ENCODE measurements around the gene ADARB2. TPM values are rescaled to one million over a fixed set of nuclear protein-coding genes. Genes with fewer than 3 reads are reported as not detected.

ADARB2 gene
- total RNA-seq, 1 experiment from 2014 or later, result 0.90 TPM

DNA sequence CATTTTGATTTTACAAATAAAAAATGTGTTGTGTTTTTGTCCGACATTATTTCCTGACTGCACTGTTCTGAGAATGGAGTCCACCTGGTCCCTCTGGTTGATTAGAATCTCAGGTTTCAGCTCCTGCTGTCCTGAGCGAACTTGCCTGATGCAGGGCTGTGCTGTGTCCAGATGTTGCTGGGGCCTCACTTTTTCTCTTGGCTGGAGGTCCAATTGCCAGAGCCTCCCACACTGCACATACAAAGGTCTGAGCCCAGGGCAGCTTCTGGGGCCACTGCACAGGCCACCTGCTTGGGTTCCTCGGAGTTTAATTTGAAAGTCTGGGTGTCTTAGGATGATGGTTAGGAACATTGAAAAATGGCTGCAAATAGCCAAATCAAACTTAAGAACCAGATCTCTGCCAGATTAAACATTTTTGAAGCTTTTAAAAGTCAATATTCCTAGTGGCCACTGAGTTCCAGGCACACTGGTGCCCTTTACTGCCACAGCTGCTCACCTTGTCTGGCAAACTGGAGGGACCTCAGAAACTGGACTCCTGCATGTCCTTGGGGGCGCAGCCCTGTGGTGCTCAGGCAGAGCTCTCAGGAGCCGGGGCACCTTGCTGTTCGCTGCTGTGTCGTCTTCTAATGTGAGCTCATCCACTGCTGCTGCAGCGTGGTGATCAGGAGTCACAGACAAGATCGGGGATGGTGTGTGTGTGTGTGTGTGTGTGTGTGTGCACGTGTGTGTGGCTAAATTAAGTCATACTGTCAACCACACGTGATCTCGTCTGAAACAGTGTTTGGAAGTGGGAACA, 606.1 kb downstream of the ADARB2 start:
- no peak for DNase-seq (ENCODE audit: low read depth, low spot score)
- in situ Hi-C loops (cut with HindIII; ENCODE audit: low pct_unique_long_range_greater_than_20kb, low sequenced_read_pairs), result no loop called here

DNA sequence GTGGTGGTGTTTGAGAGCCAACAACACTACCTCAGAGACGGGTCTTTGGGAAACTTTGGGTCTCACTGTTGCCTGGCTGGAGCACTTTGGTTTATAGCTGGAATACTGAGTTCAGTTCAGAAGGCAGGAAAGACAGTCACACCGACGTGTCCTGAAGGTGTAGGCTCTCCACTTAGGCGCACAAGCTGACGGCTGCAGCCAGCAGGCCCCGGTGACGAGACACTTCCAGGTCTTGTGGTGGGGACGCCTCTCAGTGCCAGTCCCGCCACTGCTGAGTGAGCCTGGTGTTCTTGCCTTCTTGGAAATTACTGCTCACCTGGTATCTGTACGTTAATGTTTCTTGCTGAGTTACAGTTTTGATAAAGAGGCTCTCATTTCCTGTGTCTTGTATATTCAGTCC, 607.1 kb downstream of the ADARB2 start:
- no peak for DNase-seq (ENCODE audit: low read depth, low spot score)

DNA sequence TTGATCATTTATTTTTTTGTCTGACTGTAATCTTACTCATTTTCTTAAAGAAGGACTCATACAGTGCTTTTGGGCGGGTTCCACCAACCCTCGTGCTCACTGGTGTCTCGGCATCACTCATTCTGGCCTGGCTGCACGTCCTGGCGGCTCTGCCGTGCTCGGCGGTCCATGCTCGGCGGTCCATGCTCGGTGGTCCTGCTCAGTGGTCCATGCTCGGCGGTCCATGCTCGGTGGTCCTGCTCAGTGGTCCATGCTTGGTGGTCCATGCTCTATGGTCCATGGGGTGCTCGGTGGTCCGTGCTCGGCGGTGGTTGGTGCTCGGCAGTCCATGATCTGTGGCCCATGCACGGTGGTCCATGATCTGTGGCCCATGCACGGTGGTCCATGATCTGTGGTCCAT, 608.7 kb downstream of the ADARB2 start:
- DNase-seq (ENCODE audit: low read depth, low spot score), result no peak
- in situ Hi-C loops (cut with HindIII; ENCODE audit: low pct_unique_long_range_greater_than_20kb, low sequenced_read_pairs), result no loop called here

More for the DNA sequence above, 607.1 kb downstream of the ADARB2 start:
- in situ Hi-C loops (cut with HindIII; ENCODE audit: low pct_unique_long_range_greater_than_20kb, low sequenced_read_pairs), result no loop called here

DNA sequence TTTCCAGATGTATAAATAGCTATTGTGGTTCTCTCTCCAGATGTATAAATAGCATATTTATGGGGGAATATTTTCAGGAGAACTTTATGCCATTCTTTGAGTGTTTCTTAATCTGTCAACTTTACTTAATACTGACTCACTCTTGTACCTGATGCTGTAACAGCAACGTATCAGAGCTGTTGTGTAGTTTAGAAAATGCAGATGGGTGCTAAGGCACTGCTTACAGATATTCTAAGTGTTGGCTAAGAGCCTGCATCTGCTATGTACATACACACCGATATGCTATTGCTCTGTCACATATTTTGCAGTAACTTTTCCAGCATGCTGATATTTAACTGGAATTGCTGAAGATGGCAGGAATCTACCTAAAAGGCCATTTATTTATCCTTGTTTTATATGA, 609.2 kb downstream of the ADARB2 start:
- no peak for DNase-seq (ENCODE audit: low read depth, low spot score)
- in situ Hi-C loops (cut with HindIII; ENCODE audit: low pct_unique_long_range_greater_than_20kb, low sequenced_read_pairs), result no loop called here

DNA sequence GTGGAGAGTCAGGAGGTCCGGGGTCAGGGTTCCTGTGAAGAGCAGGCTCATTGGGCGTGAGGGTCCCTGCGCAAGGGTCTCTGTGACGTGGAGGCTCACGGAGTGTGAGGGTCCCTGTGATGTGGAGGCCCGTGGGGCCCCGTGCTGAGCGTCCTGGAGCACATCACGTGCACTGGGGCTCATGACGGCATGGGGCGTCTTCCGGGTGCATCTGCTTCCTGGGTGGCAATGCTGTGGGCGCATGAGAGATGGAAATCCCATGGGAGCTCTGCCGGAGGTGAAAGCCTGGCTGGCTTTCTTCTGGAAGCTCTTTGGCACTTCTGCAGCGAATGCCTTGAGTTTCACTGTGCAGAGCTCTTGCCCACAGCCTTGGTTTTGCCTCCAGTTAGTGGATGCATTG, 609.7 kb downstream of the ADARB2 start:
- DNase-seq (ENCODE audit: low read depth, low spot score), result peak; percentile 60
- in situ Hi-C loops (cut with HindIII; ENCODE audit: low pct_unique_long_range_greater_than_20kb, low sequenced_read_pairs), result no loop called here
